GM19239 (cell line): Measurements from ENCODE around the gene SAMD4B.

Experiments used
- DNase-seq: peaks from one replicate; pipeline ENCODE4 v3.0.0; 2011; ENCODE audit warnings: low spot score; ENCODE audit not compliant: insufficient read length
- FAIRE-seq: peaks from 2 replicates; lab custom pipeline; 2011; peaks lifted over from hg19 to GRCh38; lab: Jason Lieb, UNC

The SAMD4B gene

GRCh38 chr19:39385629-39386411 is 43.6 kb downstream of the SAMD4B start:
- no peak for FAIRE-seq

GRCh38 chr19:39386557-39386956 is 44.3 kb downstream of the SAMD4B start:
- DNase-seq: no peak
- FAIRE-seq: no peak

More at GRCh38 chr19:39385629-39386411, 43.6 kb downstream of the SAMD4B start:
- no peak for DNase-seq

- DNase-seq (no peak), FAIRE-seq (no peak)
Measured at GRCh38 chr19:39388657-39389056, 46.4 kb downstream of the SAMD4B start.

DNA sequence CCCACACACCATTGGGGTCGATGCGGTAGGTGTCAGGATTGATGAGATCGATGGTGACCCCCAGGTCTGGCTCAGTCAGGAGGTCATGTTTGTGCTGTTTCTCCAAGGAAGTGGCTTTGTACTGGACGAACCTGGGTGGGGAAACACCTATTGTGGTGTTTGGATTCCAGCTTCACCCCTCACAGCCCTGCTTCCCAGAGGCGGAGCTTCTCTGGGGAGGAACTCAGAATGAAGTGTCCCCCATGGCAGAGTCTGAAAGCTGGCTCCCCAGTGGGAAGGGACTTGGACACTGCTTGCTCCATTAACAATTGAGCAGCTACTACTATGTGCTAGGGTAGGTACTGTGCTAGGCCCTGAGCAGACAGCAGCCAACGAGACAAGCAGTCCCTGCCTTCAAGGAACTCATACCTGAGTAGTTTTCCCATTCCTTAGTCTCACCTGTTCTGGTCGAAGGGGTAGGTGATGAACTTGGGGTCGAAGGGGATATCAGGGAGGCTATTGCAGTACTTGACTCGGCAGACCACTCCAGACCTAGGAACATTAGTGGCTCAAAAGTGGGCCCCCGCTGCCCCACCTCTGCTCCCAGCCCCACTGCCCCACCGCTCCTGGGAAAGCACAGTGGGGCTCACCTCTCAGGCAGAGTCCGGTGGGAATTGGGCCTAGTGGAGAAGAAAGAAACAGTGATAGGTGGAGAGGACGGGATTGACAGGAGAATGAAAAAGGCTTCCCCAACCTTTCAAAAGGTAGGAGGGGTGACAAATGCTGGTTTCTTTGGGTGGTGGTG is 47.6 kb downstream of the SAMD4B start:
- no peak for FAIRE-seq
- DNase-seq: no peak

DNA sequence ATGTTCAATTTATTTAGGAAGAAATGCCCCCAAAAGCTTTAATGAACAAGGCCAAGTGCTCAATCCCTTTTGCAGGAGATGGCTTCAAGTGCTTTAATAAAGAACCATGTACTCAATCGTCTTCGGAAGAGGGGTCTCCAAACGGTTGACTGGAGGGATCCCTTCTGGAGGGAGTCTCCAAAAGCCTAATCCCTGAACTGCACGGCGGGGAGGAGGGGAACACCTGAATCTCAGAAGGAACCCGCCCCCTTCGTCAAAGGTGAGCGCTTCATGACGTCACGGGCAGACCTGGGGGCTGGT is 48.2 kb downstream of the SAMD4B start:
- DNase-seq (no peak), FAIRE-seq (peak; percentile 72)

GRCh38 chr19:39390751-39391437 is 48.7 kb downstream of the SAMD4B start, which contains the start of the genes MED29 and PAF1:
MED29 (plus strand) TSS chr19:39391378; CDS start chr19:39391423, 45 bp downstream.
PAF1 (minus strand) TSS chr19:39391106; CDS start chr19:39390864, 242 bp downstream.
- peak; percentile 97 for DNase-seq
- FAIRE-seq: peak; percentile 100

GRCh38 chr19:39397360-39398296 is 55.4 kb downstream of the SAMD4B start:
- FAIRE-seq: peak; percentile 83
- peak; percentile 78 for DNase-seq

GRCh38 chr19:39398297-39398864 is 56.2 kb downstream of the SAMD4B start:
- FAIRE-seq (no peak), DNase-seq (no peak)

DNA sequence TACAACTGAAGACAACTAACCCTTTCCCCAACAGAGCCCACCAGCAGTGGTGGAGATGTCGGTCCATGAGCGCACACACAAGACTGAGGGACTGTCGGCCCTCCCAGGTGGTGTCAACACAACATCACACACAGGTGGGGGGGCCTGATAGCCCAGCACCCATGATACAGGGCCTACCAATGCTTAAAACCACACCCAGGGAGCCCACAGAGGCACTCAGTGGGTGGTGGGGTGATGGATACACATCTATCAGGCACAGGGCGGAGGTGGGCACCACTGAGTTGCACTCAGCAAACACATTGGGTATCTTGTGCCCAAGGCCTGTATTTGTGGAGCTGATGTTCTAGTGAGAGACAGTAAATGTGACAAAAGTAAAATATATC is 57.4 kb downstream of the SAMD4B start:
- FAIRE-seq: no peak

GRCh38 chr19:39400061-39400460 is 57.8 kb downstream of the SAMD4B start:
- no peak for FAIRE-seq

More for the DNA sequence above, 57.4 kb downstream of the SAMD4B start:
- no peak for DNase-seq

GRCh38 chr19:39401070-39401548 is 58.9 kb downstream of the SAMD4B start:
- FAIRE-seq (no peak), DNase-seq (no peak)

More at GRCh38 chr19:39400061-39400460, 57.8 kb downstream of the SAMD4B start:
- no peak for DNase-seq

- DNase-seq: no peak
- peak; percentile 81 for FAIRE-seq
Measured at GRCh38 chr19:39401549-39402345, 59.5 kb downstream of the SAMD4B start.

DNA sequence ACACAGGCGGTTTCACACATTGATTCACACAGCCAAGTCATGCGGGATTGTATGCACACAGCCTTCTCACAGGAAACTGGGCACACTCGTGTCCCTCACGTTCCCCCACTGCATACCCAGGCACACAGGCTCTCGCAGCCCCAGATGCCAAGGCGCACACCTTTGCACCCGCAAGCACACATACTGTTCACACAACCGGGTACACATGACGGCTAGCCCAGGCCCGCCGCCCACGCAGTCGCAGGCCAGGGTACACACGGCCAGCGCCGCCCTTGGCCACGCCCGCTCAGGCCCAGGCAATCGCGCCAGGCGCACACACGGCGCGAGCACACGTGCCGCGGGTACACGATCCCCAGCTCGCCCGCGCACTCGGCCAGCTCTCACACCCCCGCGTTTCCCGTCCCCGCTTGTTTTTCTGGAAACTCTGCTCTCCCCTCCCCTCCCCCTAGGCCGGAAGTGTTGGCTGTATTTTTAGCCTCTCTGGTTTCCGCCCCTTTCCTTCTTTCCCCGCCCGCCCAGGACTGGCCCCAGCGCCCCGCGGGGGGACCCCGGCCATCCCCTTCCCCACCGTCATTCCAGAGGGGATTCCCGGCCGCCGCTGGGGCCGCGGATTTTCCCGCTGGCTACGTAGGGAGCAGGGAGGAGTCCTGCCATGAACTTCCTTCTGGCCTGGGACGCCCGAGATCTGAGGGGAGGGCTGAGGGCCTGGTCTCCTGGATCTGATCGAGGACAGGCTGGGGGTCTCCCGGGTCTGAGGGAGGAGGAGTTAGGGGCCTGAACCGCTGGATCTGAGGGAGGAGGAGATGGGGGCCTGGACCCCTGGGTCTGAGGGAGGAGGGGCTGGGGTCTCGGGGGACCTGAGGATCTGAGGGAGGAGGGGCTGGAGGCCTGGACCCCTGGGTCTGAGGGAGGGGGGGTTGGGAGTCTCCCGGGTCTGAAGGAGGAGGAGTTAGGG is 60.4 kb downstream of the SAMD4B start:
- DNase-seq (no peak), FAIRE-seq (peak; percentile 74)

- no peak for FAIRE-seq
- DNase-seq: no peak
Measured at GRCh38 chr19:39403331-39404312, 61.4 kb downstream of the SAMD4B start.

- FAIRE-seq: no peak
Measured at GRCh38 chr19:39405261-39405957, 63.2 kb downstream of the SAMD4B start.

More at GRCh38 chr19:39405261-39405957, 63.2 kb downstream of the SAMD4B start:
- DNase-seq: no peak
